ENCODE data around the gene TPCN2. TPM values are rescaled to one million over a fixed set of nuclear protein-coding genes. Genes with fewer than 3 reads are reported as not detected.
A peak's percentile ranks its signal among the peaks of the same experiment; 100 is the strongest.

TPCN2 gene
- total RNA-seq, 1 donor = 11.1 TPM

- no peak overlapping the region for H3K4me3 ChIP-seq (ENCODE audit: low read depth, low read length)
- no peak for TF ChIP-seq CTCF (IDR thresholded peaks at IDR 0.05; ENCODE audit: insufficient read depth, low read length)
- no peak for DNase-seq (ENCODE audit: low read depth)
Measured at GRCh38 chr11:69153661-69154060, 104.9 kb downstream of the TPCN2 start.

- DNase-seq (ENCODE audit: low read depth) = no peak
- H3K4me3 ChIP-seq (ENCODE audit: low read depth, low read length) = no peak overlapping the region
- no peak for TF ChIP-seq CTCF (IDR thresholded peaks at IDR 0.05; ENCODE audit: insufficient read depth, low read length)
Measured at GRCh38 chr11:69154211-69154913, 105.6 kb downstream of the TPCN2 start.

- no peak for TF ChIP-seq CTCF (IDR thresholded peaks at IDR 0.05; ENCODE audit: insufficient read depth, low read length)
- no peak overlapping the region for H3K4me3 ChIP-seq (ENCODE audit: low read depth, low read length)
Measured at GRCh38 chr11:69154938-69155301, 106.2 kb downstream of the TPCN2 start.

GRCh38 chr11:69155302-69156234 lies 106.8 kb downstream of the TPCN2 start, which contains the start of gene SMIM38:
Gene SMIM38, plus strand, starts transcription at chr11:69155935. Its CDS starts 1,912 bp downstream, at chr11:69157847.
- H3K4me3 ChIP-seq (ENCODE audit: low read depth, low read length) = no peak within 1 kb of the TSS
- DNase-seq (ENCODE audit: low read depth) = no peak
- TF ChIP-seq CTCF (IDR thresholded peaks at IDR 0.05; ENCODE audit: insufficient read depth, low read length) = no peak

More at GRCh38 chr11:69154938-69155301, 106.2 kb downstream of the TPCN2 start:
- DNase-seq (ENCODE audit: low read depth) = no peak

GRCh38 chr11:69156235-69156639 lies 107.5 kb downstream of the TPCN2 start:
- TF ChIP-seq CTCF (IDR thresholded peaks at IDR 0.05; ENCODE audit: insufficient read depth, low read length) = no peak
- DNase-seq (ENCODE audit: low read depth) = no peak
- H3K4me3 ChIP-seq (ENCODE audit: low read depth, low read length) = no peak overlapping the region

GRCh38 chr11:69156673-69157155 lies 108.0 kb downstream of the TPCN2 start:
- TF ChIP-seq CTCF (IDR thresholded peaks at IDR 0.05; ENCODE audit: insufficient read depth, low read length) = no peak
- DNase-seq (ENCODE audit: low read depth) = peak; percentile 13

More at GRCh38 chr11:69156673-69157155, 108.0 kb downstream of the TPCN2 start:
- no peak overlapping the region for H3K4me3 ChIP-seq (ENCODE audit: low read depth, low read length)

Data from fibroblast of the aortic adventitia (primary cell).